Activated CD8-positive, alpha-beta memory T cell treated with anti-CD3 and anti-CD28 coated beads, Interleukin-2, amount 10 ng/mL, durations not matched to agents 7 days and 5 days (primary cell): ENCODE results near the gene MRS2. TPM values are rescaled to one million over a fixed set of nuclear protein-coding genes. Genes with fewer than 3 reads are reported as not detected.

Source experiments
- ATAC-seq: fragments of 150-1000 bp; cut with Tn5 transposase; one replicate; pipeline ENCODE4 v1.10.0; 2021; ENCODE audit warnings: moderate library complexity
- CTCF ChIA-PET: fragments of 350-600 bp; sonication (Branson Sonifier 250); formaldehyde crosslinking; loops from one replicate; lab custom pipeline; 2021; ENCODE audit warnings: antibody characterized with exemption; lab: Charles Lee
- DNase-seq: peaks from one replicate; pipeline ENCODE4 v3.0.0-alpha.2; 2020
- H3K27ac Mint-ChIP-seq: one replicate; pipeline ENCODE4 v1.8.0; 2021; ENCODE audit warnings: mild to moderate bottlenecking, mixed read lengths
- H3K27me3 Mint-ChIP-seq: one replicate; pipeline ENCODE4 v1.8.0; 2021; ENCODE audit warnings: mixed read lengths
- H3K36me3 Mint-ChIP-seq: one replicate; pipeline ENCODE4 v1.8.0; 2021; ENCODE audit warnings: mild to moderate bottlenecking, mixed read lengths
- H3K4me1 Mint-ChIP-seq: one replicate; pipeline ENCODE4 v1.8.0; 2021; ENCODE audit warnings: mixed read lengths
- H3K4me3 Mint-ChIP-seq: one replicate; pipeline ENCODE4 v1.8.0; 2021; ENCODE audit warnings: mild to moderate bottlenecking, moderate library complexity, mixed read lengths
- H3K9me3 Mint-ChIP-seq: one replicate; pipeline ENCODE4 v1.8.0; 2022; ENCODE audit warnings: low read depth, mixed read lengths
- total RNA-seq, 2 experiments: library from RNA; stranded (reverse); gene quantifications; one replicate each; pipeline ENCODE4 v1.2.3, GENCODE V29; 2021

MRS2 gene
- total RNA-seq, 2 experiments from 2014 or later, result 18.4 to 22.1 TPM

- no peak overlapping the region for H3K4me3 Mint-ChIP-seq
- no peaks in the 10 kb centered on the region for H3K9me3 Mint-ChIP-seq
- peaks cover 6% of the 10 kb centered on the region for H3K36me3 Mint-ChIP-seq
- CTCF ChIA-PET, result no interaction called here
- no peaks in the 10 kb centered on the region for H3K4me1 Mint-ChIP-seq
- no peak for ATAC-seq
- DNase-seq, result no peak
- no peak overlapping the region for H3K27ac Mint-ChIP-seq
- no peaks in the 10 kb centered on the region for H3K27me3 Mint-ChIP-seq
Observed at GRCh38 chr6:24428615-24429014, 25.9 kb downstream of the MRS2 start.

DNA sequence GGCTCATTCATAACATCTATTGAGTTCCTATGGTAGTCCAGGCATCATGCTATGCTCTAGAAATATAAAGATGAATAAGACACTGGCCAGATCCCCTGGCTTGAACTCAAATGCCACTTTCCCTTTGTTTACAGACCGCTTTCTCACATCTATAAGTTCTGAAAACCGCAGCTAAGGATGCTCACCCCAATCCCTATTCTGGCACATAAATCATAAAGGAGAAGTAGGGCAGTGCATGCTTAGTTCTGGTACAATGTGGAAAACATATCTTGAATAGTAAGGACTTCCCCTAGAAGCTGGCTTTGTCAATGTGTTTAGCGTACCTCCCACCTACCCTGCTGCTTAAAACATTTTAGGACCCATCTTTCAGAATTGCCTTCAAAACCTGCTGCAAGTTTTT is 26.4 kb downstream of the MRS2 start:
- no peaks in the 10 kb centered on the region for H3K4me1 Mint-ChIP-seq
- DNase-seq, result no peak
- no peak for ATAC-seq
- no peaks in the 10 kb centered on the region for H3K27me3 Mint-ChIP-seq
- H3K4me3 Mint-ChIP-seq, result no peak overlapping the region
- H3K27ac Mint-ChIP-seq, result no peak overlapping the region
- H3K36me3 Mint-ChIP-seq, result peaks cover 5% of the 10 kb centered on the region
- H3K9me3 Mint-ChIP-seq, result no peaks in the 10 kb centered on the region
- CTCF ChIA-PET, result interaction anchor here (1.9 kb wide), 1 partner anchor 65 kb away, joined by 7 read pairs; the partner anchor contains the start of gene ALDH5A1

- Mint-ChIP-seq H3K4me3 (no peak overlapping the region), H3K4me1 (no peaks in the 10 kb centered on the region), H3K27me3 (no peaks in the 10 kb centered on the region), H3K27ac (no peak overlapping the region), H3K9me3 (no peaks in the 10 kb centered on the region), H3K36me3 (no peaks in the 10 kb centered on the region)
- no peak for DNase-seq
- CTCF ChIA-PET, result interaction anchor here (0.7 to 2.9 kb wide), 11 partner anchors 9 to 337 kb away, joined by 3 to 13 read pairs (median 4); partner anchors contain the start of gene ALDH5A1
- ATAC-seq, result no peak
Observed at GRCh38 chr6:24430086-24430485, 27.4 kb downstream of the MRS2 start.

- Mint-ChIP-seq H3K36me3 (no peaks in the 10 kb centered on the region), H3K27ac (no peak overlapping the region), H3K9me3 (no peaks in the 10 kb centered on the region), H3K4me1 (no peaks in the 10 kb centered on the region), H3K27me3 (no peaks in the 10 kb centered on the region), H3K4me3 (no peak overlapping the region)
- ATAC-seq (no peak), DNase-seq (no peak)
- CTCF ChIA-PET, result interaction anchor here (0.6 to 2.9 kb wide), 14 partner anchors 9 to 336 kb away, joined by 3 to 13 read pairs (median 4); partner anchors contain the start of gene ALDH5A1
Observed at GRCh38 chr6:24431045-24431451, 28.3 kb downstream of the MRS2 start.

DNA sequence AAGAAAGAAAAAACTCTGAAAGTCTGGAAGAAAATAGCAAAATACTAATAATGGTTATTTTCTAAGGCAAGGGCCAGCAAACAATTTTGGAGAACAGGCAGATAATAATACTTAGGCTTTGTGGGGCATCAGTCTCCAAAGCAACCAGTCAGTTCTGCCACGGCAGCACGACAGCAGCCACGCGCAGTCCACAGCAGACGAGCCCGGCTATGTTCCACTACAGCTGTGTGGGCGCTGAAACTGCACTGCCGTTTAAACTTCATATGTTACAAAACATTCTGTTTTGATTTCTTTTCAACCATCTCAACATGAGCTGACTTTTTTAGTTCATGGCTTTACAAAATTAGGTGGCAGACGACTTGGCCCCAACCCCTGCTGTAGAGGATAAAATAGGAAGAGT is 29.9 kb downstream of the MRS2 start:
- no peak for ATAC-seq
- Mint-ChIP-seq H3K9me3 (no peaks in the 10 kb centered on the region), H3K36me3 (no peaks in the 10 kb centered on the region), H3K4me3 (no peak overlapping the region), H3K4me1 (no peaks in the 10 kb centered on the region), H3K27me3 (no peaks in the 10 kb centered on the region), H3K27ac (no peak overlapping the region)
- no peak for DNase-seq
- CTCF ChIA-PET, result interaction anchor here (1.1 to 2.9 kb wide), 5 partner anchors 11 to 148 kb away, joined by 3 to 13 read pairs (median 7); no protein-coding TSS in a partner anchor

DNA sequence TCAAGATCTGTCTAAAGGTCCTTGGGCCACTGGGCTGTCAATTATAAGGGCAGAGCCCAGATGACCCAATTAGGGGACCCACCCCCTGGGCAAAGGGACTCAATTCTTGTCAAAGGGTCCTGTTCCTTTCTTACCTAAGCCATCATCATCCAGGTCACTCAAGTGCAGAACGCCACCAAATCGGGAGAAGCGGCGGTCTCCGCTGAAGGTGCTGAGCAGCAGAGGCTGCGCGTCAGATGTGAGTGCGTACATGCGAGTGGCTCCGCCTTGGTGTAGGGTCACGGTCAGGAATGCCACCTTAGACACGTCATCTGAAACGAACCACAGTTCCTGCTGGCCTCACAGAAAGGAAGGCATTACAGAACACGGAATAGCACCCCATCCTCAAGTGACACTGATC is 34.2 kb downstream of the MRS2 start:
- no peak for DNase-seq
- H3K36me3 Mint-ChIP-seq, result no peaks in the 10 kb centered on the region
- H3K27ac Mint-ChIP-seq, result no peak overlapping the region
- H3K4me3 Mint-ChIP-seq, result no peak overlapping the region
- CTCF ChIA-PET, result no interaction called here
- H3K27me3 Mint-ChIP-seq, result no peaks in the 10 kb centered on the region
- peaks cover 3% of the 10 kb centered on the region for H3K4me1 Mint-ChIP-seq
- no peaks in the 10 kb centered on the region for H3K9me3 Mint-ChIP-seq
- ATAC-seq, result no peak

DNA sequence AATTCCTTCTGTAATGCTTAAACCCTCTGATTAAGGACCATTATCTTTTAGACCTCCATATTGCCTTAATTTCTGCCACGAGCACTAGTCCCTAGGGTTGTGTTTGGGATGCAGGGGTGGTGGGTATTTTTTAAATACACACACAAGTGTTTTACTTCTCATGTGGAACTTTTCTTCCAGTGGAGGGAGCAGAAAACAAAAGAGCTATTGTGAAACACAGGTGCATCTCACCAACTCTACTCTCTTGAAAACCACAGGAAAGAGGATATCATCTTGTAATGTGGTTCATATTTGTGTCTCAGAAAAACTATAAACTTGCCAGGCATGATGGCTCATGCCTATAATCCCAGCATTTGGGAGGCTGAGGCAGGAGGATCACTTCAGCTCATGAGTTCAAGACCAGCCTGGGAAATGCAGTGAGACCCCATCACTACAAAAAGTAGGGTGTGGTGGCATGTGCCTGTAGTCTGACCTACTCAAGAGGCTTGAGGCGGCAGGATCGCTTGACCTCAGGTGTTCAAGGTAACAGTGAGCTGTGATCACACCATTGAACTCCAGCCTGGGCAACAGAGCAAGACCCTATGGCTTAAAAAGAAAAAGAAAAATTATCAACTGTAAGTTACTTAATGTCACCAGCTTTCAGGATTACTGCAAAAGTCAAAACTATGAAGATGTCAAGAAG is 37.3 kb downstream of the MRS2 start:
- ATAC-seq, result no peak
- Mint-ChIP-seq H3K4me1 (peaks cover 3% of the 10 kb centered on the region), H3K27me3 (no peaks in the 10 kb centered on the region), H3K36me3 (no peaks in the 10 kb centered on the region), H3K9me3 (no peaks in the 10 kb centered on the region), H3K27ac (no peak overlapping the region), H3K4me3 (no peak overlapping the region)
- CTCF ChIA-PET, result interaction anchor here (0.7 to 1.5 kb wide), 2 partner anchors 9 to 10 kb away, joined by 4 to 7 read pairs; no protein-coding TSS in a partner anchor
- no peak for DNase-seq

GRCh38 chr6:24440897-24441598 is 38.3 kb downstream of the MRS2 start:
- no peak for ATAC-seq
- Mint-ChIP-seq H3K4me3 (no peak overlapping the region), H3K27me3 (no peaks in the 10 kb centered on the region), H3K9me3 (no peaks in the 10 kb centered on the region), H3K4me1 (peaks cover 3% of the 10 kb centered on the region), H3K27ac (no peak overlapping the region), H3K36me3 (no peaks in the 10 kb centered on the region)
- CTCF ChIA-PET, result interaction anchor here (1.5 kb wide), 1 partner anchor 10 kb away, joined by 4 read pairs; no protein-coding TSS in a partner anchor
- no peak for DNase-seq

GRCh38 chr6:24441599-24441904 is 38.8 kb downstream of the MRS2 start:
- CTCF ChIA-PET, result no interaction called here
- H3K4me3 Mint-ChIP-seq, result no peak overlapping the region
- no peak overlapping the region for H3K27ac Mint-ChIP-seq

GRCh38 chr6:24444588-24444987 is 41.9 kb downstream of the MRS2 start:
- Mint-ChIP-seq H3K27me3 (no peaks in the 10 kb centered on the region), H3K36me3 (no peaks in the 10 kb centered on the region), H3K4me3 (no peak overlapping the region), H3K27ac (no peak overlapping the region), H3K4me1 (peaks cover 3% of the 10 kb centered on the region), H3K9me3 (no peaks in the 10 kb centered on the region)
- no peak for DNase-seq
- CTCF ChIA-PET, result no interaction called here
- ATAC-seq, result no peak

More at GRCh38 chr6:24441599-24441904, 38.8 kb downstream of the MRS2 start:
- no peak for ATAC-seq
- no peaks in the 10 kb centered on the region for H3K36me3 Mint-ChIP-seq
- DNase-seq, result no peak
- H3K9me3 Mint-ChIP-seq, result no peaks in the 10 kb centered on the region
- H3K4me1 Mint-ChIP-seq, result peaks cover 3% of the 10 kb centered on the region
- no peaks in the 10 kb centered on the region for H3K27me3 Mint-ChIP-seq

DNA sequence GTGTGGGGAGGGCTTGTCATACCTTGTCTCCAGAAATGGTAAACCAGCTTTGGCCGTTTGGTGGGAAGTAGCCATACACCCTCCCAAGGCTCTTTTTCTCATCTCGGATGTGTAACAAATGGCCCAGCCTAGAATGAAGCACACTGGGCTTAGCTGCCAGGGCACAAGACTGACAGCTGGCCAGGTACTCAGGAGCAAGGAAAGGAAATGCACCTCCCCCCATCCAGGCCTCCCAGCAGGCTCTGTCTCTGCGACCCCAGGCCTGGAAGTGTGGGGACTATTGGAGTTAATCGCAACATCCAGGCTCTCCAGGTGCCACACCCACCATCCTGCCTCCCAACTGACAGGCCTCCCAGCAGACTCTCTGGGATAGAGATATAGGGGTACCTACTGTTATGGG is 43.0 kb downstream of the MRS2 start:
- no peaks in the 10 kb centered on the region for H3K4me1 Mint-ChIP-seq
- no peaks in the 10 kb centered on the region for H3K27me3 Mint-ChIP-seq
- no peak overlapping the region for H3K4me3 Mint-ChIP-seq
- DNase-seq (no peak), ATAC-seq (no peak)
- H3K27ac Mint-ChIP-seq, result no peak overlapping the region
- no peaks in the 10 kb centered on the region for H3K36me3 Mint-ChIP-seq
- CTCF ChIA-PET, result no interaction called here
- no peaks in the 10 kb centered on the region for H3K9me3 Mint-ChIP-seq

DNA sequence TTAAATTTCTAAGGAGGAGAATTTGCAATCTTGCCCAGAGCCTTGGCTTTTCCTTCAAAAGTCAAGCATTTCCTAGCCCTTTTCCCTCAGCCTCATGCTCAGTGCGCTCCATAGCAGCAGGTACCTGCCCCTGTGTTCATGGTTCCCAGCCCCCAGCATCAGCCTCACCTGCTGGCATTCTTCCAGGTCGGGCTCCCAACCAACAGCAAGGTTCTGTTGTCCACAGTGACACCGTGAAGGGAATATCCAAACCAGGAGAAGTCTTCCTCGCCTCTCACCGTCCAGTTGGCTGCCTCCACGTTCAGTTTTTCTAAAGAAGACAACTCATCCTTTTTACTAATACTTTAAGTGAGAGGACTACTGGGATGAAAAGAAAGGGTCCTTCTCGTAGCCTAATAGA is 43.9 kb downstream of the MRS2 start:
- Mint-ChIP-seq H3K4me3 (no peak overlapping the region), H3K27me3 (no peaks in the 10 kb centered on the region), H3K9me3 (no peaks in the 10 kb centered on the region), H3K4me1 (no peaks in the 10 kb centered on the region), H3K27ac (no peak overlapping the region), H3K36me3 (no peaks in the 10 kb centered on the region)
- CTCF ChIA-PET, result no interaction called here
- ATAC-seq (no peak), DNase-seq (no peak)

GRCh38 chr6:24448396-24448795 is 45.7 kb downstream of the MRS2 start:
- DNase-seq (no peak), ATAC-seq (no peak)
- Mint-ChIP-seq H3K4me3 (no peak overlapping the region), H3K36me3 (no peaks in the 10 kb centered on the region), H3K9me3 (no peaks in the 10 kb centered on the region), H3K27ac (no peak overlapping the region), H3K27me3 (no peaks in the 10 kb centered on the region), H3K4me1 (no peaks in the 10 kb centered on the region)
- CTCF ChIA-PET, result no interaction called here
